GM10266 (cell line): ENCODE measurements around the gene GLI3.

Experiments used
- DNase-seq: peaks from one replicate; pipeline ENCODE4 v3.0.0; 2012; ENCODE audit errors: extremely low spot score
- TF ChIP-seq, protein P1 (sequence below): IDR thresholded peaks from 2 replicates; pipeline ENCODE4 v1.5.1; 2012; ENCODE audit warnings: mild to moderate bottlenecking, low read depth; ENCODE audit not compliant: control insufficient read depth, insufficient read depth; ENCODE audit errors: missing control alignments

The GLI3 gene

DNA sequence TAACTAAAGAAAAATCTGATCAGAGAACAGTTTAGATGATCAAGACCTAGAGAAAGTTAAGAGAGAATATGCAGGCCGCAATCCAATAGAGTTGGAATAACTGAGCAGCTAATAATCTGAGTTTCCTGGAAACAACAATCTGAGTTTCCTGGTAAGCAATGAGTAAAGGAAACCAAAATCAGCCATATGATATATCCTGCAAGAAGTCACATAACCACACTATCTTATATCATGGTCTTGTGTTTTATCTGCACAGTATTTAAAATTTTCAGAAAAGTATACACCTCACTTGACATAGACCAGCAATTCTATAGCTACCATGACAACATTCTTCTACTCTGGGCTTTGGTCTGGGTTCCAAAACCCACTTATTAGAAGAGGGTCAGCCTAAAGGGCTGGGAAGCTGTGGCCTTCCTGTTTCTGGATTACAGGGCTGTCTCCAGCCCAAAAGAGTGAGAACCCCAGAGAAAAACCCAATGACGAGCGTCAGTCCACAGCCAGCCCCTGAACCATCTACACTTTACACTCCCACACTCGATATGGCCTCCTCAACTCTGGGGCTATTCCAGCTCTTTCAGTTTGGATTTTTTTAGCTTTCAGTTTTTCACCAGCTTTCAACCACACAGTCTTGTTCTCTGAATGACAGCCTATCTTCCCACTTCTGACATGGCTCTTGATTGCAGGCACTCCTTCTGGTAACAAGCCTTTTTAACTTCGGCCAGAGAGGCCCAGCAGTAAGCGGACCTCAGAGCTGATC, 110.4 kb downstream of the GLI3 start:
- TF ChIP-seq, protein P1, sequence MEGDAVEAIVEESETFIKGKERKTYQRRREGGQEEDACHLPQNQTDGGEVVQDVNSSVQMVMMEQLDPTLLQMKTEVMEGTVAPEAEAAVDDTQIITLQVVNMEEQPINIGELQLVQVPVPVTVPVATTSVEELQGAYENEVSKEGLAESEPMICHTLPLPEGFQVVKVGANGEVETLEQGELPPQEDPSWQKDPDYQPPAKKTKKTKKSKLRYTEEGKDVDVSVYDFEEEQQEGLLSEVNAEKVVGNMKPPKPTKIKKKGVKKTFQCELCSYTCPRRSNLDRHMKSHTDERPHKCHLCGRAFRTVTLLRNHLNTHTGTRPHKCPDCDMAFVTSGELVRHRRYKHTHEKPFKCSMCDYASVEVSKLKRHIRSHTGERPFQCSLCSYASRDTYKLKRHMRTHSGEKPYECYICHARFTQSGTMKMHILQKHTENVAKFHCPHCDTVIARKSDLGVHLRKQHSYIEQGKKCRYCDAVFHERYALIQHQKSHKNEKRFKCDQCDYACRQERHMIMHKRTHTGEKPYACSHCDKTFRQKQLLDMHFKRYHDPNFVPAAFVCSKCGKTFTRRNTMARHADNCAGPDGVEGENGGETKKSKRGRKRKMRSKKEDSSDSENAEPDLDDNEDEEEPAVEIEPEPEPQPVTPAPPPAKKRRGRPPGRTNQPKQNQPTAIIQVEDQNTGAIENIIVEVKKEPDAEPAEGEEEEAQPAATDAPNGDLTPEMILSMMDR, result no peak
- no peak for DNase-seq

DNA sequence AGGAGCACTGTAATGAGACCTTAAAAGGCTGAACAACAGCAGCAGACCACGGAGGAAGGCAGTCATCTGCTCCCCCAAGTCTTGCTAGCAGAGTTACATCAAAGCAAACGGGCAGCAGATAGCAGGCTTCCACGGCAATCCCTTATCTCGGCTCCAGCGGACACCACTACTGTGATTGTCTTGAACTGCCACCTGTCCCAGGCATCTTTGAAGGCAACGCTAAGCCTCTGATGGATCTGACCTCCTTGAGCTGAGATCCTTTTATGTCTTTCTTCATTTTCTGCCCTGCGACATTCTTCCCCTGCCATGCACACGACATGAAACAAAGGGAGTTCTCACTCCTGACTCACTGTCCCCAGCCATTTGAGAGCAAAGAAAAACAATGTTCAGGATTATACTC, 111.7 kb downstream of the GLI3 start:
- no peak for DNase-seq
- TF ChIP-seq, protein P1, result no peak

DNA sequence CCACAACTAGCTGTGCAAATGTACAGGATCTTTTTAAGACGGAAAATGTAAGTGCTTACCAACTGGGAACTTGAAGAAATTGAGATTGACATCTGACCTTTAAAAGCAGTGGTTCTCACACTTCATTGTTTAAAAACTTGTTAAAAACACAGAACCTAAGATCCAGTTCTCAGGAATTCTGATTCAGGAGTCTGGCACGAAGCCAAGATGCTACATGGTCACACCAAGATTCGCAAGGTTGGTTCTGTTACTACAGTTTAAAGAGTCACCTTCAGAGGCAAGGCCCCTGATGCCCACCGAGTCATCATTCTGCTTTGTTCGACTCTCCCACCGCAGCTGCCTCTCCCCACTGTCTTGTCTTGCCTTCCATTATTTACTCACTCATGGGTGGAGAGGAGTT, 113.3 kb downstream of the GLI3 start:
- TF ChIP-seq, protein P1, result no peak
- no peak for DNase-seq

DNA sequence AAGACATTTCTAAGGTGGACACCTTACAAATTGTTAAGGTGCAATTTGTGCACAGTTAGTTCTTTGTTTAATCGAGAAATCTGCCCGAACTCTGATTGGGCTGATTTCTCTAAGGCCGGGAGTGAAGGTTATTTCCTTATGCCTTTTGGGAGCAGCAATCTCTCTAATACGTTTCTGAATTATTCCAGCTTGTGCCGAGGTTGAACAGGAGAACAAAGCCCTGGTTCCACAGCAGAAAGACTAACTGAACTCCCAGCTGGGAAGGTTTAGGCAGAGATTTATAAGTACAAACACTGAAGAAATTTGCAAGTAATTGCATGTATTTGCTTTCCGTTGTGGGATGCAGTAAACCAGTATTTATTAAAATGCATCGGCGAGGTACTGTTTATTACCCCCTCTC, 116.8 kb downstream of the GLI3 start:
- TF ChIP-seq, protein P1, result no peak
- no peak for DNase-seq

GRCh38 chr7:42117201-42117600, 119.8 kb downstream of the GLI3 start:
- DNase-seq, result no peak
- TF ChIP-seq, protein P1, result no peak

GRCh38 chr7:42115795-42116194, 121.2 kb downstream of the GLI3 start:
- no peak for DNase-seq
- TF ChIP-seq, protein P1, result no peak

GRCh38 chr7:42110333-42110732, 126.7 kb downstream of the GLI3 start:
- DNase-seq, result no peak
- TF ChIP-seq, protein P1, result no peak
